H54 (cell line): Measurements from ENCODE around the gene CCDC152.
A peak's percentile ranks its signal among the peaks of the same experiment; 100 is the strongest.
"Not testable (repeated sequence)": the region's sequence is repeated elsewhere in the genome, so short reads cannot be mapped to it uniquely, and the experiment has no call there.

Experiments
- DNase-seq: peaks from one replicate; pipeline ENCODE4 v3.0.0; 2011; ENCODE audit warnings: low spot score, mixed read lengths; ENCODE audit not compliant: insufficient read length
- FAIRE-seq: peaks from 3 replicates; lab custom pipeline; 2011; peaks lifted over from hg19 to GRCh38; lab: Jason Lieb, UNC
- POLR2A ChIP-seq: IDR thresholded peaks from 2 replicates; pipeline ENCODE4 v1.6.1; 2011; ENCODE audit warnings: low read depth, mild to moderate bottlenecking, low read length

Gene CCDC152, protein sequence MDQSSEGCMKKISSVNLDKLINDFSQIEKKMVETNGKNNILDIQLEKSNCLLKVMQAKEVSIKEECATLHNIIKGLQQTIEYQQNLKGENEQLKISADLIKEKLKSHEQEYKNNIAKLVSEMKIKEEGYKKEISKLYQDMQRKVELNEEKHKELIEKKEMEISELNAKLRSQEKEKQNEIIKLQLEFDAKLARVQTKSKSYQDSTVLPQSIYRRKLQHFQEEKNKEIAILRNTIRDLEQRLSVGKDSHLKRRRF

GRCh38 chr5:42756606-42757601 is at the start of gene CCDC152:
Gene CCDC152 (plus strand): TSS chr5:42756818. CDS start chr5:42759122, 2,304 bp downstream.
- TF ChIP-seq POLR2A = no peak
- FAIRE-seq (no peak), DNase-seq (no peak)

DNA sequence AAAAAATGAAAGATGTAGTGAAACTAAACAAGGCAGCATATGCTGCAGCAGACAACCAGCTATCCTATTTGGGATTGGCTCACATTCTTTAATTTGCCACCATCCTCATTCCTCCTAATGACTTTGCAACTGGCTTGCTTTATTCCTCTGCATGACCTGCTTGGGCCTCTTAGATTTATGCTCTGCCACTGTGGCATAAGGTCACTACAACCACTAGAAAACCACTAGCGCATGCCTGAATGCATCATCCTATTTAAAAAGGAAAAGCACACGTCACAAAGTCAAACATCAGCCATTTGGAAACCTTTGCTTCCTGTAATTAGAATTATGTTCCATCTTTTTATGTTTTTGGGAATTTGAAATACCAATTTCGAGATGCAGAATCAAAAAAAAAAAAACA is 40.8 kb upstream of the CCDC152 start:
- FAIRE-seq (peak; percentile 50), DNase-seq (no peak)
- TF ChIP-seq POLR2A = no peak

DNA sequence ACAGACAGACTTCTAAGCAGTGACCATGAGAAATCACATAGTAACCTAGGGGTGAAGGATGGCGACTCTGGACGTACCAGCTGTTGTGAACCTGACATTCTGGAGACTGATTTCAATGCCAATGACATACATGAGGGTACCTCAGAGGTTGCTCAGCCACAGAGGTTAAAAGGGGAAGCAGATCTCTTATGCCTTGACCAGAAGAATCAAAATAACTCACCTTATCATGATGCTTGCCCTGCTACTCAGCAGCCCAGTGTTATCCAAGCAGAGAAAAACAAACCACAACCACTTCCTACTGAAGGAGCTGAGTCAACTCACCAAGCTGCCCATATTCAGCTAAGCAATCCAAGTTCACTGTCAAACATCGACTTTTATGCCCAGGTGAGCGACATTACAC is 38.0 kb upstream of the CCDC152 start:
- DNase-seq = no peak
- no peak for TF ChIP-seq POLR2A
- FAIRE-seq = peak; percentile 93

GRCh38 chr5:42719034-42719433 is 37.6 kb upstream of the CCDC152 start:
- no peak for TF ChIP-seq POLR2A
- DNase-seq (no peak), FAIRE-seq (no peak)

GRCh38 chr5:42720251-42720650 is 36.4 kb upstream of the CCDC152 start:
- DNase-seq = no peak
- TF ChIP-seq POLR2A = no peak
- no peak for FAIRE-seq

DNA sequence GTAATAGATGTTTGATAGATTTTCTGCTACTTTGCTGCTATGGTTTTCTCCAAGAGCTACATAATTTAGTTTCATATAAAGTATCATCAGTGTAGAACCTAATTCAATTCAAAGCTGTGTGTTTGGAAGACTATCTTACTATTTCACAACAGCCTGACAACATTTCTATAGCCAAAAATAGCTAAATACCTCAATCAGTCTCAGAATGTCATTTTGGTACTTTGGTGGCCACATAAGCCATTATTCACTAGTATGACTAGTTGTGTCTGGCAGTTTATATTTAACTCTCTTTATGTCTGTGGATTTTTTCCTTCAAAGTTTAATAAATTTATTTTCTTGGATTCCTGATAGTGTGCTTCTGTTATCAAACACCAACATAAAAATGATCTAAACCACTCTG is 35.1 kb upstream of the CCDC152 start:
- no peak for FAIRE-seq
- no peak for DNase-seq
- TF ChIP-seq POLR2A = no peak

GRCh38 chr5:42734531-42735058 is 22.0 kb upstream of the CCDC152 start:
- not testable (repeated sequence) for DNase-seq, FAIRE-seq

- no peak for TF ChIP-seq POLR2A
- FAIRE-seq (no peak), DNase-seq (no peak)
Observed at GRCh38 chr5:42740920-42741319, 15.7 kb upstream of the CCDC152 start.

DNA sequence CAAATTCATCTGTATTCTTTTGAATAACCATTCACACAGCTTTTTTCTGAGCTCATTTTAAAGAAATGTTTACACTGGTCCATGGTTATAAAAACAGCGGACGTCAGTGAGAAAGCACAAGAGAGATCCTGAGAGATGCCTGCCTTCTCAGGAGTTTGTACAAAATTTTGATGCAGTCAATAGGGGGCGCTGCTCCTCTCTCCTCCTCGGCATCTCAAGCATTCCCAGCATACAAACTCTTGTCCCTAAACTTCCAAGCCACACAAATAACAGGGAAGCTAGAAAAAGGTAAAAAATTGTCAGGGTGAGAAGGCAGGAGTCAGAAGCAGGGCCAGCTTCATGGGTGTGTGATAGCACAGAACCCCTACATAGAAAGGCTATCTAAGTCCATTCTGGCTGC is 11.2 kb upstream of the CCDC152 start:
- no peak for TF ChIP-seq POLR2A

GRCh38 chr5:42745856-42746255 is 10.8 kb upstream of the CCDC152 start:
- no peak for TF ChIP-seq POLR2A
- DNase-seq = no peak
- no peak for FAIRE-seq

More for the DNA sequence above, 11.2 kb upstream of the CCDC152 start:
- FAIRE-seq (no peak), DNase-seq (no peak)

DNA sequence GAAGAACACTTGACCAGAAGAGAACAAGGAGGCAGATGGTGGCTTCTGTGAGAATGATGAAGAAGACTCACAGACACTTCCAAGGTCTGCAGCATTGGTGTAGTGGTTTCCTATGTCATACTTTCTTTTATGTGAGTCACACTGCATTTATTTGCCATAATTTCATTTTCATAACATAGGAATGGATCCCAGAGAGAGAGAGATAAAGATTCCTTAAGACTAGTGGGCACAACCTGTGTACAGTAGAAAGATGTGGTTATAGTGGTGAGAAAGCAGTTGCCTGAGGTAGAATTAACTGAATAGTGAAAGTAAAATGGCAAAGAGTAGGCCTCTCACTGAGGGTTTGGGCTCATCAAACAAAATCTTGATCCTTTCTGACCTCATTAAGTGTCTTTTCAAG is 7.6 kb upstream of the CCDC152 start:
- TF ChIP-seq POLR2A = no peak
- FAIRE-seq (no peak), DNase-seq (no peak)

GRCh38 chr5:42750507-42750906 is 6.1 kb upstream of the CCDC152 start:
- no peak for FAIRE-seq
- TF ChIP-seq POLR2A = no peak
- no peak for DNase-seq

DNA sequence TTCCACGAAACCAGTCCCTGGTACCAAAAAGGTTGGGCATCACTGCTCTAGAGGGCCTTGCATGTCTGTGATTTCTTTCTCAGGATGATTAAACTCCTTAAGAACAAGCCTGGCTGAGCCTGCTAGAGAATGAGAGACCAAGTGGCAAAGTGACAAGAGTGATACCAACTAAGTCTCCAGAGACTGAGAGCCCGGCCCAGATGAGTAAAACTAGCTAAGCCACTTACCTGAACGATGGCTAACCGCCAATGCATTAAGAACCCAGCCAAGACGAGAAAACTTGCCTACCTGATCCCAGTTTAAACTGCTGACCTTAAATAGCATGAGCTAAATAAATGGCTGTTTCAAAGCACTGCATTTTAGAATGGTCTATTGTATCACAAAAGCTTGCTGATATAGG is 5.6 kb upstream of the CCDC152 start:
- TF ChIP-seq POLR2A = no peak
- DNase-seq (no peak), FAIRE-seq (no peak)

DNA sequence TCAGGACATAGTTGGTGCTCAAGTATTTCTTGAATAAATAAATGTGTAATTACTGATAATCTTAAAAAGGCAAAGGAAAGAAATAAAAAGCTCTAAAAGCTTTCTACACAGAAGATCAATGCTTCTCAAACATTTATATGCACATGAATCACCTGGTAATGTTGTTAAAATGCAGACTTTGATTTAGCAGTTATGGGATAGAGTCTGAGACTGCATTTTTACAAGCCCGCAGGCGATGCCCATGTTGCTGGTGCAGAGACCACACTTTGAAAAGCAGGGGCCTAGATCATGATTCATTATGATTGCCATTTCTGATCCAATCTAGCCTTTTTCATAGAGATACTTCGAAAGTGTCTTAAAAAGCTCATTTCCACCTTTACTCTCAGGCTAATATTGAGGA is 3.5 kb upstream of the CCDC152 start:
- no peak for FAIRE-seq
- TF ChIP-seq POLR2A = no peak

More for the DNA sequence above, 3.5 kb upstream of the CCDC152 start:
- DNase-seq = no peak
